ENCODE results near the gene IL20RB. TPM values are rescaled to one million over a fixed set of nuclear protein-coding genes. Genes with fewer than 3 reads are reported as not detected.

Gene IL20RB
- total RNA-seq, 2 experiments from 2014 or later = 1.1 to 3.1 TPM

DNA sequence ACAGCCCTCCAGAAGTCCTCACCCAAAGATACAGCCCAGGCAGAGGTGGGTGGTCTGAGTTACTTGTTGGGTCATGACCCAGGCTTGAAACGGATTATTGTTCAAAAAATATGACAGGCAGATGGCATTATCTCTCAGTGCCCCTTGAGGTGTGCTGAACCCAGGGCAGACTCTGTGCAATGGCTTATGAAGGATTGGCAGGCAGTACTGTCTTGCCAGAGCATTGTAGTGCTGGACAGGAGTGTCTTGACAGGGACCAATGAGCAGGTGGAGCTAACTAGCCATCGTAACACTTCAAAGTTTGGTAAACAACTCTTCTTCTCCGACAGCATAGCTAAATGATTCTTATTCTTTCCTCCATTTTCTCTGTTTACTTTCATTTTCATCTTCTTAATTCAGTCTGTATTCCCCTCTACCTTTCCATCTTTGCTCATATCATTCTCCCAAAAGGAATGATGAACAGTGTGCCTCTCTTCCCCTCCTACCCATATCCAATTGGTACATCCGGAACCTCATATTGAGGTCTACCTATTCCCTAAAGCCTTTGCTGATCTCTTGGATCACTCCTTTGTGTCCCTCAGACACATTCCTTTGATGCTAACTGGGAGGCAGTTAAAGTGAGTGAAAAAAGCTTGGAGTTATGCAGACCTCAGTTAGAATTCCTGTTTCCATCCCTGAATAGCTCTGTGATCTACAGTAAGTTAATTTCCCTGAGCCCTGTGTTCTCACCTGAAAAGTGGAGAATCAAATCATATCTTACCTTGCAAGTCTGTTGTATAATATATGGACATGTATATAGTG is 2.6 kb upstream of the IL20RB start:
- no peak overlapping the region for H2AFZ ChIP-seq (ENCODE audit: low read length)
- no peak overlapping the region for H3K4me2 ChIP-seq (ENCODE audit: low read length)
- CTCF ChIA-PET (ENCODE audit: unreplicated experiment) = no interaction called here

DNA sequence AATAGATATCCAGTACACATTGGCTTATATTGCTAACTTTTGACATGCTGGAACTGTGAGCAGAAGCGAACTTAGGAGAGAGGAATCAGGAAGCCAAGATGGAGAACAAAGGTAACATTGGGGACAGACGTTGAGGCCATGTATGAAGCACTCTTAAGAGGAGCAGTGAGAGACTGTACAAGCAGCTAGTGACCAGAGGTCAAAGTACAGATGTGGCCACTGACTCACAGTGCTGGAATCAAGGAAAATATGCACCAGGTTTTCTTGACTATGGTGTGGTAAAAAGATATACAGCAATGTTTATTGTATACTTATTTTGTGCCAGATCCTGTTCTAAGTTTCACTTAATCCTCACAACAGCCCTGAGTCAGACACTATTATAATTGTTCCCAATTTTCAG is 2.0 kb upstream of the IL20RB start:
- H2AFZ ChIP-seq (ENCODE audit: low read length) = no peak overlapping the region
- CTCF ChIA-PET (ENCODE audit: unreplicated experiment) = no interaction called here
- H3K9me3 ChIP-seq (ENCODE audit: low read length) = no peaks in the 10 kb centered on the region
- 0 out of 2 replicates have a peak, but pooled peaks cover 4% of the 10 kb centered on the region for H4K20me1 ChIP-seq (ENCODE audit: insufficient read depth, low read length)
- TF ChIP-seq EZH2phosphoT487 (IDR thresholded peaks at IDR 0.05; ENCODE audit: borderline replicate concordance, low read depth, low read length) = no peak
- TF ChIP-seq, protein P1, sequence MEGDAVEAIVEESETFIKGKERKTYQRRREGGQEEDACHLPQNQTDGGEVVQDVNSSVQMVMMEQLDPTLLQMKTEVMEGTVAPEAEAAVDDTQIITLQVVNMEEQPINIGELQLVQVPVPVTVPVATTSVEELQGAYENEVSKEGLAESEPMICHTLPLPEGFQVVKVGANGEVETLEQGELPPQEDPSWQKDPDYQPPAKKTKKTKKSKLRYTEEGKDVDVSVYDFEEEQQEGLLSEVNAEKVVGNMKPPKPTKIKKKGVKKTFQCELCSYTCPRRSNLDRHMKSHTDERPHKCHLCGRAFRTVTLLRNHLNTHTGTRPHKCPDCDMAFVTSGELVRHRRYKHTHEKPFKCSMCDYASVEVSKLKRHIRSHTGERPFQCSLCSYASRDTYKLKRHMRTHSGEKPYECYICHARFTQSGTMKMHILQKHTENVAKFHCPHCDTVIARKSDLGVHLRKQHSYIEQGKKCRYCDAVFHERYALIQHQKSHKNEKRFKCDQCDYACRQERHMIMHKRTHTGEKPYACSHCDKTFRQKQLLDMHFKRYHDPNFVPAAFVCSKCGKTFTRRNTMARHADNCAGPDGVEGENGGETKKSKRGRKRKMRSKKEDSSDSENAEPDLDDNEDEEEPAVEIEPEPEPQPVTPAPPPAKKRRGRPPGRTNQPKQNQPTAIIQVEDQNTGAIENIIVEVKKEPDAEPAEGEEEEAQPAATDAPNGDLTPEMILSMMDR (conservative IDR thresholded peaks at IDR 0.05; ENCODE audit: low read length) = no peak
- H3K4me2 ChIP-seq (ENCODE audit: low read length) = no peak overlapping the region
- DNase-seq (ENCODE audit: low spot score) = no peak
- BruUV-seq (replicated peaks) = no TSS peak
- peaks cover 9% of the 10 kb centered on the region; the same call in 1 of the 2 replicates for H3K36me3 ChIP-seq (ENCODE audit: insufficient read depth, low read length)
- POLR2A ChIA-PET = interaction anchor here (1.0 to 1.2 kb wide), 3 partner anchors 8 to 759 kb away, joined by 3 to 6 read pairs (median 3); no protein-coding TSS in a partner anchor
- H3K4me1 ChIP-seq (ENCODE audit: insufficient read depth, low read length, poor library complexity, severe bottlenecking) = peaks cover 14% of the 10 kb centered on the region
- H3K9me2 ChIP-seq (ENCODE audit: insufficient read depth, low read length) = no peaks in the 10 kb centered on the region
- intact Hi-C loops (cut with micrococcal nuclease; ENCODE audit: unreplicated experiment) = no loop called here
- H3K27ac ChIP-seq (ENCODE audit: low read depth, low read length, poor library complexity, severe bottlenecking) = no peak overlapping the region
- H3K4me3 ChIP-seq (ENCODE audit: low read depth, low read length, poor library complexity, severe bottlenecking) = no peak overlapping the region
- no peaks in the 10 kb centered on the region for H3K79me2 ChIP-seq (ENCODE audit: insufficient read depth, low read depth, low read length)

More for the DNA sequence above, 2.6 kb upstream of the IL20RB start:
- POLR2A ChIA-PET = interaction anchor here (0.5 to 1.2 kb wide), 2 partner anchors 101 to 758 kb away, joined by 3 read pairs; no protein-coding TSS in a partner anchor
- TF ChIP-seq, protein P1 (conservative IDR thresholded peaks at IDR 0.05; ENCODE audit: low read length) = no peak
- no peak for TF ChIP-seq EZH2phosphoT487 (IDR thresholded peaks at IDR 0.05; ENCODE audit: borderline replicate concordance, low read depth, low read length)
- intact Hi-C loops (cut with micrococcal nuclease; ENCODE audit: unreplicated experiment) = no loop called here
- BruUV-seq (replicated peaks) = no TSS peak
- no peak for DNase-seq (ENCODE audit: low spot score)
- H4K20me1 ChIP-seq (ENCODE audit: insufficient read depth, low read length) = 0 out of 2 replicates have a peak, but pooled peaks cover 4% of the 10 kb centered on the region
- H3K9me3 ChIP-seq (ENCODE audit: low read length) = no peaks in the 10 kb centered on the region
- H3K36me3 ChIP-seq (ENCODE audit: insufficient read depth, low read length) = peaks cover 15% of the 10 kb centered on the region; the same call in 1 of the 2 replicates
- H3K9me2 ChIP-seq (ENCODE audit: insufficient read depth, low read length) = no peaks in the 10 kb centered on the region
- H3K4me1 ChIP-seq (ENCODE audit: insufficient read depth, low read length, poor library complexity, severe bottlenecking) = peaks cover 20% of the 10 kb centered on the region
- no peak overlapping the region for H3K27ac ChIP-seq (ENCODE audit: low read depth, low read length, poor library complexity, severe bottlenecking)
- no peak overlapping the region for H3K4me3 ChIP-seq (ENCODE audit: low read depth, low read length, poor library complexity, severe bottlenecking)
- H3K79me2 ChIP-seq (ENCODE audit: insufficient read depth, low read depth, low read length) = peaks cover 3% of the 10 kb centered on the region; the same call in 1 of the 2 replicates

DNA sequence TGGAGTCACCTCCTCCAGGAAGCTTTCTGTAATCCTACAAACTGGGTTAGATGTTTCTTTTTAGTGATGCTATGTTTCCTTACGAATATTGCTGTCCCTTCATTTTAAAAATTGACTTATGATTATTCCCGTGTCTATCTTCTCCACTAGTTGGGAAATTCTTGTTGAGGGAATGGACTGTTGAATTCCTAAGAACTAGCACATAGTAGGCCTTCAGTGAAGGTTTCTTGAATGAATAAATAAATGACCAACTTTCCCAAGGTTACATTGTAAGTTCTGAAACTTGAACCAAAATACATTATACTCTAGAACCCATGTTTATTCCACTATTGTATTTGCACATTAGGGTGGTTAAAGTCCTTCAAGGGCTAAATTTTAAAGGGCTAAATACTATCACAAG is 812 bp upstream of the IL20RB start:
- no peak overlapping the region for H3K4me2 ChIP-seq (ENCODE audit: low read length)
- no peaks in the 10 kb centered on the region for H3K36me3 ChIP-seq (ENCODE audit: insufficient read depth, low read length)
- CTCF ChIA-PET (ENCODE audit: unreplicated experiment) = interaction anchor here (1.1 kb wide), 1 partner anchor 16 kb away, joined by 3 read pairs; no protein-coding TSS in a partner anchor
- H3K9me3 ChIP-seq (ENCODE audit: low read length) = no peaks in the 10 kb centered on the region
- H3K4me3 ChIP-seq (ENCODE audit: low read depth, low read length, poor library complexity, severe bottlenecking) = no peak overlapping the region
- TF ChIP-seq, protein P1 (conservative IDR thresholded peaks at IDR 0.05; ENCODE audit: low read length) = no peak
- TF ChIP-seq EZH2phosphoT487 (IDR thresholded peaks at IDR 0.05; ENCODE audit: borderline replicate concordance, low read depth, low read length) = no peak
- H2AFZ ChIP-seq (ENCODE audit: low read length) = no peak overlapping the region
- POLR2A ChIA-PET = interaction anchor here (0.8 to 1.6 kb wide), 5 partner anchors 9 to 552 kb away, joined by 3 to 6 read pairs (median 4); partner anchors contain the start of gene NCK1
- no peaks in the 10 kb centered on the region for H3K9me2 ChIP-seq (ENCODE audit: insufficient read depth, low read length)
- BruUV-seq (replicated peaks) = no TSS peak
- H4K20me1 ChIP-seq (ENCODE audit: insufficient read depth, low read length) = 0 out of 2 replicates have a peak, but pooled peaks cover 4% of the 10 kb centered on the region
- no peak for DNase-seq (ENCODE audit: low spot score)
- intact Hi-C loops (cut with micrococcal nuclease; ENCODE audit: unreplicated experiment) = no loop called here
- no peak overlapping the region for H3K27ac ChIP-seq (ENCODE audit: low read depth, low read length, poor library complexity, severe bottlenecking)
- no peaks in the 10 kb centered on the region for H3K79me2 ChIP-seq (ENCODE audit: insufficient read depth, low read depth, low read length)
- peaks cover 7% of the 10 kb centered on the region for H3K4me1 ChIP-seq (ENCODE audit: insufficient read depth, low read length, poor library complexity, severe bottlenecking)

Measured in OCI-LY7 (cell line).